Right kidney (tissue), 1 donor: ENCODE results near the gene ELMOD3.
A peak's percentile ranks its signal among the peaks of the same experiment; 100 is the strongest.
"Not testable (repeated sequence)": the region's sequence is repeated elsewhere in the genome, so short reads cannot be mapped to it uniquely, and the experiment has no call there.

ENCODE experiments used
- DNase-seq: peaks from one replicate; pipeline ENCODE4 v3.0.0-alpha.2; 2016

Gene ELMOD3

GRCh38 chr2:85401844-85402243 is 47.3 kb downstream of the ELMOD3 start:
- DNase-seq = no peak

GRCh38 chr2:85405201-85406059 is 50.9 kb downstream of the ELMOD3 start:
- no peak for DNase-seq

DNA sequence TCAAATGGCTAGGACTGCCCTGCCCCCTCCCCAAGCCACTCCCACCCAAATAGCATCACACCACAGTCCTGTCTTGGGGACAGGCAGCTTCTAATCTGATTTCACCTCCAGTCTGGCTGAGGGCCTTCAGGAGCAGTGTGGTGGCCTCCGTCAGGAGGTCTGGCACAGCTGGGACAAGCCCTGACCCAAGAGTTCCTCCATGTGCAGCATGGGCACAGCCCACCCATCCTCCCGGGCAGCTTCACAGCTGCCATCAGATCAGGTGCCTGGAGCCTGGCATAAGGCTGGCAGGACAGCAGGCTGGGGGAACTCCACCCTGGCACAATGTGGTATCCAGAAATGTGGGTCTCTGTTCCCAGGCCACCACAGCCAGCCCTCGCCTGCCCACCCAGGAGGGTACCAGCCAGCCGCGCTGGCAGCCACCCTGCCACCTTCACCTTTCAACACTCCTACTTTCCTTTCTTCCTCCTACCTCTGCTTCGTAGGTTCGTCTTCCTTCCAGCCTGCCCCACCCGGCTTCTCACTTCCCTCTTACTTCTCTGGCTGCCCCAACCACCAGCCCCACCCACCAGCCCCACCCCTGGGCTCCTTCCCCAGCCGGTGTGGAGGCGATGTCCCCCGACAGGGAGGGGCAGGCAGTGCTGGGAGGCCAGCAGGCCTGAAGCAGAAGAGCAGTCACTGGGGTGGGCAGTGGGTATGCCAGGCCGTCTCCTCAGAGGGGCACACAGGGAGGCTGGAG is 55.4 kb downstream of the ELMOD3 start, which contains the start of gene CAPG:
Gene CAPG, minus strand, starts transcription at position 522 of the 739 bp plus-strand sequence. CDS start 8,221 bp downstream, outside the sequence.
- no peak for DNase-seq

GRCh38 chr2:85410584-85411404 is 56.2 kb downstream of the ELMOD3 start:
- no peak for DNase-seq

DNA sequence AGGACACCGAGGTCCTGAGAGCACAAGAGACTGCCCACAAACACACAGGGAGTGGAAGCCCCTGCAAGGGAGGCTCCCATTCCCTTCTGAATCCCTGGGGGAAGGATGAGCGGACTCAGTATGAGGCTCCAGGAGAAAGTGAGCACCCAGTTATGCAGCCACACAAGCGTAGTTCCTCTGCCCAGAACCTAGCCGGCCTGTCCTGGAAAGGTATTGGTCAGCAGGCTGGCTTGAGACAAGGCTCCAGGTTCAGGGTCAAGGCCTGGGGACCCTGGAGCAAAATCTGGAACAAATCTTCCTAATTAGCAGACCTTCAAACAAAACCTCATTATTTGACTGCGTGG is 56.8 kb downstream of the ELMOD3 start:
- no peak for DNase-seq

DNA sequence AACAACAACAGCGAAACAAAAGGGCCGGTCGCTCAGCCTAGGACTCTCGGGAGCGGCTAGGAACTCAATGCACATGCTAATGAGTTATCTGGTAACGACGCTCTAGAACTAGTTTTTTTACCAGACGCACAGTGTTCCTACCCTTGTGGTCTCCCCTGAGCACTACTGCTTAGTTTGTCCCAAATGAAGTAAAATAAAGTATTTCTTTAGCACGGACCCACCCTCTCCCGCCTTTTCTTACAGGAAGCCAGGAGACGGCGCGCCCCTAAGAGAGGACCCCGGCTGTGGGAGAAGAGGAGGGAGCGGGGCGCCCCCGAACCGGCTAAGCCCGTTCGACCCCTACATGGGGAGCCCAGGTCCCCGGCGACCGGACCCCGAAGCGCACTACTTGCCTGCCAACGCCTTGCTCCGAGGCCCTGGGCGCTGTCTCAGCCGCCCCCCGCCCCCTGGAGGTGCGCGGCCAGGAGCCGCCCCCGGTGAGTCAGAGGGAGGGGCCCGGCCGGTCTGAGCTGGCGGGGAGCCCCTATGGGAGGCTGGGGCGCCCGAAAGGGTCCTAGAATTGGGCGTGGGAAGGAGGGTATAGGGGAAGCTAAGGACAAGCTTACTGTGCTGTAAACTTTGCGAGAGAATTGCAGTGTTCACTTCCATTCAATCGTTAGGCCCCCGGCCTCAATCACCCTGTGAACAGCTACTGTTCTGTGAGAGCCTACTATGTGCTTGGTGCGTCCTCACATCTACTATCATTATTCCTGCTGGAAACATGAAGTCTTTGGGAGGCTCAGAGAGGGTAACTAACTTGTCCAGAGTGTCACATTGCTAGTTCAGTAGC is 59.2 kb downstream of the ELMOD3 start:
- DNase-seq = peak; percentile 80

GRCh38 chr2:85414421-85414759 is 59.8 kb downstream of the ELMOD3 start:
- not testable (repeated sequence) for DNase-seq

GRCh38 chr2:85414761-85415553 is 60.4 kb downstream of the ELMOD3 start:
- DNase-seq = no peak

DNA sequence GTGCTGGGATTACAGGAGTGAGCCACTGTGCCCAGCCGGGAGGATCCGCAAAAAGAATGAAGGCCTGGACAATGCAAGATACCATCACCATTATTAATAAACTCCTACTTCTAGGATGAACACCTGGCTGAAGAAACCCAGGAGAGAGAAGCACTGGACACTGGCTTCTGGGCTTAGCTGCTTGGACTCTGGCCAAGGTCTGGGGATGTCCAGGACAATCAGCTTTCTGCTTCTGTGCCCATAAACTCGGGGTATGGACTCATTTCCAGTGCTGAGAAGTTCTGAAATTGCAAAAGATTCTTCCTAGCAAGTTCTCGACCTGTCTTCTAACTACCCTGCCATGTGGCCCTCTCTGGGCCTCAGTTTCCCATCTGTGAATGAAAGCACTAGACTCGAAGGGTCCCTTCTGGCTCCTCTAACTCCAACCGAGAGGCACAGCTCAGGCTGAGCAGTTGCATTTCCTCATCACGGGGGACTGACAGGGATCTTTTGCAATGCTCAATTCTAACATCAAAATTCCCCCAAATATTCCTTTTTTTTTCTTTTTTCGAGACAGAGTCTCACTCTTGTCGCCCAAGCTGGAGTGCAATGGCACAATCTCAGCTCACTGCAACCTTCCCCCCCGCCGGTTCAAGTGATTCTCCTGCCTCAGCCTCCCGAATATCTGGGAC is 61.5 kb downstream of the ELMOD3 start:
- no peak for DNase-seq

GRCh38 chr2:85418132-85419008 is 63.8 kb downstream of the ELMOD3 start, which contains the start of gene SH2D6:
Gene SH2D6, plus strand, starts transcription at chr2:85418714. Its CDS starts 10,752 bp downstream, at chr2:85429466.
- DNase-seq = peak; percentile 99

DNA sequence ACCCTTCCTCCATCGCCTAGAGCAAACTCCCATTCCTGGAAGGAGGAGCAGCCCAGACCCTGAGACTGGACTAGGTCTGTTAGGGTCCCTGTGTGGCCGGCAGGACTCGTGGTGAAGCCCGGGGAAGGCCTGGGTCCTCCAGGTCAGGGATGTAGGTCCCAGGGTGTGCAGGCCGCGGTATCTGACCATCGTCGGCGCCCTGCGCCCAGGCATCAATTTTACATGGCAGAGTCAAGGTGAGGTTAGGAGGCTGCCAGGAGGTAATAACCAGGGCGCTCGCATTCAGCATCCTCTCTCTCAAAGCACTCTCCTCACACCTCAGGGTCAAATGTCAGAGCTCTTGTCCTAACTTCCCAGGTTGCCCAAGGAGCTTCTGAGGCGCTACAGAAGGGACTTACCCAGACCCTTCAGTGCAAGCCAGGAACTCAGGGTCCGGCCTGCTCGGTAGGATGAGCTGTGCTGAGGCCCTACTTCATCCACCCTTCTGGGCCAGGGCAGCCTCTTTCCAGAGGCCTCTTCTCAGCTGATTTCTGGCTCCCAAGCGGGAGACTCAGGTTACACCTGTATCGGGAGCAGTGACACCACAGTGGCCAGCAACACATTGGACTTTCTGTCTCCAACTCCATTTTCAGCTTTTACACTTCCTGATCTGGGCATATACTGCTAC is 64.6 kb downstream of the ELMOD3 start:
- DNase-seq = no peak

GRCh38 chr2:85420536-85421259 is 66.1 kb downstream of the ELMOD3 start:
- peak; percentile 88 for DNase-seq

- peak; percentile 47 for DNase-seq
These were observed 66.9 kb downstream of the ELMOD3 start for GRCh38 chr2:85421260-85422071.

GRCh38 chr2:85422072-85422457 is 67.5 kb downstream of the ELMOD3 start:
- no peak for DNase-seq

DNA sequence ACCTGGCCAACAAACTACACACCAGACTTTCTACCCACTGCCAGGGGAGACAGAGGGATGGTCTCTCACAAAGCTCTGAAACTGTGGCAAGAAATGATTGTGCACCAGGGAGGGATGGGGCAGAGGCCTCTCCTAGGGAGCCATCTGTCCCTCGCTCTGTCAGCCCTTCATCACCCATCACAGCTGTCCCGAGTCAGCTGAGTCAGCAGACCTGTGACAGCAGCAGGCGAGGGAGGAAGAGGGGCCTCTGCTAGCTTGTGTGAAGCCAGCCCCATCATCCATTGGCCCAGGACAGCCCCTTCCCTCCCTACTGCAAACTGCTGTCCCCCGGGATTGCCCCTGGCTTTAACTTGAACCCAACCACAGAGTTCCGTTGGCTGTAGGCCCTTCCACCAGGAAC is 69.0 kb downstream of the ELMOD3 start:
- DNase-seq = no peak

DNA sequence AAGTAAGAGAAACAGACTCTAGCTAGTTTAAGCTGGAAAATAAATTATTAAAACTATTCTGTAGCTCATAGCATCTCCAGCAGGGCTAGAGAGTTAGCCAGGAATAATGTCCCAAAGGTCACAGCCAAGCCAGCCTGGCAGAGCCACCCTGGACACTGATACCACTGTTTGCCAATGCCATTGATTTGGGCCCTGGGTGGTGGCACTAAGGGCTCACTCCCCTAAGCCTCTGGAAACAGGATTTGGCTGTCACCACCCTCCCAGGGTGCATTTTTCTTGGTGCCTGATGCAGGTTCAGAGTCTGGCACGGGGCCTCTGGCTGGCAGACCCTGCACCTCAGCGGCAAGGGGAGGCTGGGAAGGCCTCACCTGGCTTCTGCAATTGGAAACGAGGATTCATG is 71.0 kb downstream of the ELMOD3 start:
- DNase-seq = no peak

GRCh38 chr2:85427300-85427835 is 72.8 kb downstream of the ELMOD3 start:
- DNase-seq = no peak
